A549 treated with RU486 at 1 μM for 4 hours (cell line): Measurements from ENCODE around the gene C1QL1. TPM values are rescaled to one million over a fixed set of nuclear protein-coding genes. Genes with fewer than 3 reads are reported as not detected.

ENCODE experiments used
- total RNA-seq: library from RNA; stranded (reverse); fragments of 200-300 nt; extraction: Qiagen RNA extraction; gene quantifications from 5 replicates; pipeline ENCODE4 v1.2.3, GENCODE V29; 2022; ENCODE audit warnings: low read depth

Gene C1QL1
- 15.6 to 36.2 TPM (median 31.7 TPM) in 5 replicates for total RNA-seq

GRCh38 chr17:44968225-44969143 lies at the start of gene C1QL1:
Gene C1QL1 (minus strand): TSS chr17:44968303. CDS start chr17:44968048, 255 bp downstream.

GRCh38 chr17:44947461-44948314 lies 20.4 kb downstream of the C1QL1 start, which contains the start of gene KIF18B:
Gene KIF18B (minus strand): TSS chr17:44947773. CDS start chr17:44936344, 11,429 bp downstream.

GRCh38 chr17:44915321-44915726 lies 52.8 kb downstream of the C1QL1 start, which contains the start of gene GFAP:
Gene GFAP (minus strand): TSS chr17:44915500. CDS start chr17:44915486, 14 bp downstream.

Other genes with a start within 250 kb of the C1QL1 start
- gene ADAM11, start 209.3 kb downstream of the C1QL1 start, total RNA-seq = 1.9 to 2.5 TPM (median 2.2 TPM) in 5 replicates
- 31.8 to 39.3 TPM (median 36.7 TPM) in 5 replicates for gene GJC1, start 138.0 kb downstream of the C1QL1 start, total RNA-seq
- gene HIGD1B, start 120.4 kb downstream of the C1QL1 start, total RNA-seq = not detected in 5 replicates
- 140 to 187 TPM (median 159 TPM) in 5 replicates for gene EFTUD2, start 68.9 kb downstream of the C1QL1 start, total RNA-seq
- gene GFAP, start 52.8 kb downstream of the C1QL1 start, total RNA-seq = 0.29 to 1.3 TPM (median 0.61 TPM) in 5 replicates
- gene KIF18B, start 20.5 kb downstream of the C1QL1 start, total RNA-seq = 27.9 to 41.2 TPM (median 36.3 TPM) in 5 replicates
- gene DCAKD, start 83.3 kb upstream of the C1QL1 start, total RNA-seq = 15.9 to 22.3 TPM (median 20.5 TPM) in 5 replicates
- 163 to 409 TPM (median 178 TPM) in 5 replicates for gene NMT1, start 93.0 kb upstream of the C1QL1 start, total RNA-seq
- gene PLCD3, start 164.2 kb upstream of the C1QL1 start, total RNA-seq = 151 to 229 TPM (median 208 TPM) in 5 replicates
- gene ACBD4, start 167.4 kb upstream of the C1QL1 start, total RNA-seq = 5.6 to 8.8 TPM (median 8.2 TPM) in 5 replicates
- gene HEXIM1, start 180.2 kb upstream of the C1QL1 start, total RNA-seq = 42.2 to 49.3 TPM (median 47.7 TPM) in 5 replicates
- 13.3 to 17.1 TPM (median 15.6 TPM) in 5 replicates for gene HEXIM2, start 193.6 kb upstream of the C1QL1 start, total RNA-seq